ENCODE data around the gene EIF3D. TPM values are rescaled to one million over a fixed set of nuclear protein-coding genes. Genes with fewer than 3 reads are reported as not detected.

EIF3D gene
- total RNA-seq, 1 experiment from 2014 or later = 306 TPM

GRCh38 chr22:36465232-36466021 lies 63.5 kb downstream of the EIF3D start (continued):
- no peak for TF ChIP-seq CTCF (IDR thresholded peaks at IDR 0.05 in 2 of 3, conservative IDR thresholded peaks at IDR 0.05 in 1 of 3; ENCODE audit: borderline replicate concordance in 1 of 3, insufficient read depth in 1 of 3, low read depth in 2 of 3, low read length in 2 of 3)
- TF ChIP-seq FOSL1 (IDR thresholded peaks at IDR 0.05; ENCODE audit: low read depth) = peak; percentile 81

GRCh38 chr22:36464715-36465231 lies 64.2 kb downstream of the EIF3D start:
- CTCF ChIA-PET = interaction anchor here (3.8 kb wide), 1 partner anchor 163 kb away, joined by 20 read pairs; no protein-coding TSS in a partner anchor
- POLR2A ChIA-PET = interaction anchor here (2.0 kb wide), 1 partner anchor 77 kb away, joined by 5 read pairs; the partner anchor contains the start of gene MYH9
- H3K27me3 ChIP-seq (ENCODE audit: insufficient read depth, low read length) = no peaks in the 10 kb centered on the region
- H4K20me1 ChIP-seq (ENCODE audit: insufficient read depth) = no peaks in the 10 kb centered on the region
- H3K4me3 ChIP-seq (replicated peaks in 1 of 2; ENCODE audit: low read depth in 1 of 2, low read length in 2 of 2) = peak overlapping the region in 1 of 2 experiments; percentile 32; a peak in 1 of 4 replicates
- peak overlapping the region; percentile 77 for H3K27ac ChIP-seq (ENCODE audit: low read depth, low read length)
- H3K4me1 ChIP-seq (ENCODE audit: control insufficient read depth in 1 of 2, insufficient read depth in 2 of 2, low read length in 2 of 2) = peaks cover 69 to 80% of the 10 kb centered on the region in 2 experiments
- H2AFZ ChIP-seq (ENCODE audit: low read depth, low read length, poor library complexity, severe bottlenecking) = no peak overlapping the region
- peaks cover 0 to 8% of the 10 kb centered on the region in 2 experiments; a peak in 1 of 4 replicates for H3K36me3 ChIP-seq (ENCODE audit: control insufficient read depth in 1 of 2, insufficient read depth in 2 of 2, low read length in 2 of 2)
- no peaks in the 10 kb centered on the region for H3K9me2 ChIP-seq (ENCODE audit: insufficient read depth)
- RAD21 ChIA-PET (ENCODE audit: low non-redundant PET in 1 of 2, low total read pairs in 2 of 2, uncharacterized antibody in 2 of 2, unreplicated experiment in 2 of 2) = no interaction called here
- H3K79me2 ChIP-seq (ENCODE audit: insufficient read depth, low read length) = no peaks in the 10 kb centered on the region
- TSS peak; percentile 53 for BruUV-seq (replicated peaks)
- H3K9ac ChIP-seq (ENCODE audit: low read length) = peak overlapping the region; percentile 54
- intact Hi-C loops (cut with micrococcal nuclease) = loop anchor here (5.0 kb wide), 1 partner anchor 77 kb away; the partner anchor contains the start of gene MYH9
- TF ChIP-seq CBX3 (IDR thresholded peaks at IDR 0.05; ENCODE audit: low read depth) = no peak
- no peak for TF ChIP-seq ZBTB33 (IDR thresholded peaks at IDR 0.05; ENCODE audit: extremely low read depth, insufficient replicate concordance, low read length)
- no peak for TF ChIP-seq MAX (IDR thresholded peaks at IDR 0.05)
- TF ChIP-seq ZFX (IDR thresholded peaks at IDR 0.05) = no peak
- TF ChIP-seq ZNF274 (IDR thresholded peaks at IDR 0.05; ENCODE audit: low read depth, low read length) = no peak
- TF ChIP-seq SRF (IDR thresholded peaks at IDR 0.05; ENCODE audit: low read depth) = no peak
- no peak for DNase-seq (ENCODE audit: low read depth, low spot score)
- H3K9me3 ChIP-seq (ENCODE audit: control insufficient read depth in 1 of 2, insufficient read depth in 1 of 2, low read depth in 1 of 2, low read length in 2 of 2) = no peaks in the 10 kb centered on the region
- peak overlapping the region; percentile 80 for H3K4me2 ChIP-seq (ENCODE audit: low read length)
- ATAC-seq = peak; percentile 0; the same call in 1 of the 2 replicates

Data from HCT116 (cell line).